ENCODE results near the gene C10orf71. TPM values are rescaled to one million over a fixed set of nuclear protein-coding genes. Genes with fewer than 3 reads are reported as not detected.

Gene C10orf71
- total RNA-seq, 1 experiment from 2014 or later = not detected

DNA sequence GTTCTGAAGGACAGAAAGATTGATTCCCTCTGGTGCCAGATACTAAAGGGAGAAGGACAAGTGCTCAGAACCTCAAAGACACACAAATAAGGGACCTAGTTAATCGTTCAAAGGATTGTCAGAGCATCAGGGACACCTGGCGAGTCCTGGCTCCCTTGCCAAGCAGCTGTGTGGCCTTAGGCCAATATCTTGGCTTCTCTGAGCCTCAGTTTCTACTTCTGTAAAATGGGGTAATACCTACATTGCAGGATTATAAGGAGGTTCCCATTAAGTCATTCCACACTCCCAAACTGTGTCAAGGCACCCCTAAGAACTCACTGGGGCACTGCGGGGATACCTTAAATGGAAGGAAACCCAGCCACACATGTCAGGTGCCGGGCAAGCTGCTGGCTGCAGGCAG is 67.5 kb downstream of the C10orf71 start:
- intact Hi-C loops (cut with micrococcal nuclease; ENCODE audit: unreplicated experiment) = no loop called here
- Mint-ChIP-seq H3K27me3 (ENCODE audit: unreplicated experiment) (peaks cover 72% of the 10 kb centered on the region), H3K9me3 (ENCODE audit: low read depth, unreplicated experiment) (no peaks in the 10 kb centered on the region), H3K4me1 (ENCODE audit: low read depth, unreplicated experiment) (no peaks in the 10 kb centered on the region), H3K36me3 (ENCODE audit: insufficient read depth, unreplicated experiment) (no peaks in the 10 kb centered on the region), H3K27ac (ENCODE audit: unreplicated experiment) (no peak overlapping the region), H3K4me3 (ENCODE audit: low read depth, unreplicated experiment) (no peak overlapping the region)
- CTCF ChIA-PET = no interaction called here
- BruUV-seq (replicated peaks) = no TSS peak
- no peak for TF ChIP-seq CTCF (IDR thresholded peaks at IDR 0.05; ENCODE audit: unreplicated experiment)
- DNase-seq = no peak

DNA sequence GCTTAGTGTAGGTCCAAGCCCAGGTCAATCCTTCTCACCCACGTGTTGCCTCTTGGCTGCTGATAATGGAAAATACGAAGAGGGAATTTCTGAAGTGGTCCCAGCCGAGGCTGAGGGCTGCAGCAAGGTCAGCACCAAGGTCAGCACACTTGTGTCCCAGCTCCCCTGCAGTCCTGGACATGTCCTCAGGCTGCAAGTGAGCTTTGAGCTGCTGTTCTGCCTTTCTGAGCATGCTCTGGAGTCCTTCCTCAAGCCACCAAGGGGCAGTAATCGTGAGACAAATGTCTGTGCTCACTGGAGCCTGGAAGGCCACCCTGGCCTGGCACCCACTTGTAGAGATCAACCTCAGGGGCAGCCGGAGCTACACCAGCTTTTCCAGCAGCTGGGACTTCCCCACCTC is 68.6 kb downstream of the C10orf71 start:
- no peak for DNase-seq
- CTCF ChIA-PET = no interaction called here
- no peak for TF ChIP-seq CTCF (IDR thresholded peaks at IDR 0.05; ENCODE audit: unreplicated experiment)
- Mint-ChIP-seq H3K27me3 (ENCODE audit: unreplicated experiment) (peaks cover 70% of the 10 kb centered on the region), H3K9me3 (ENCODE audit: low read depth, unreplicated experiment) (no peaks in the 10 kb centered on the region), H3K36me3 (ENCODE audit: insufficient read depth, unreplicated experiment) (no peaks in the 10 kb centered on the region), H3K4me1 (ENCODE audit: low read depth, unreplicated experiment) (no peaks in the 10 kb centered on the region), H3K27ac (ENCODE audit: unreplicated experiment) (no peak overlapping the region), H3K4me3 (ENCODE audit: low read depth, unreplicated experiment) (no peak overlapping the region)
- intact Hi-C loops (cut with micrococcal nuclease; ENCODE audit: unreplicated experiment) = no loop called here
- no TSS peak for BruUV-seq (replicated peaks)

- Mint-ChIP-seq H3K27ac (ENCODE audit: unreplicated experiment) (no peak overlapping the region), H3K4me3 (ENCODE audit: low read depth, unreplicated experiment) (no peak overlapping the region), H3K9me3 (ENCODE audit: low read depth, unreplicated experiment) (no peaks in the 10 kb centered on the region), H3K4me1 (ENCODE audit: low read depth, unreplicated experiment) (no peaks in the 10 kb centered on the region), H3K27me3 (ENCODE audit: unreplicated experiment) (peaks cover 65% of the 10 kb centered on the region), H3K36me3 (ENCODE audit: insufficient read depth, unreplicated experiment) (no peaks in the 10 kb centered on the region)
- TF ChIP-seq CTCF (IDR thresholded peaks at IDR 0.05; ENCODE audit: unreplicated experiment) = no peak
- intact Hi-C loops (cut with micrococcal nuclease; ENCODE audit: unreplicated experiment) = no loop called here
- no TSS peak for BruUV-seq (replicated peaks)
- CTCF ChIA-PET = no interaction called here
- DNase-seq = no peak
Measured at GRCh38 chr10:49368256-49368655, 69.3 kb downstream of the C10orf71 start.

GRCh38 chr10:49369216-49370162 is 70.5 kb downstream of the C10orf71 start:
- intact Hi-C loops (cut with micrococcal nuclease; ENCODE audit: unreplicated experiment) = no loop called here
- CTCF ChIA-PET = interaction anchor here (0.7 kb wide), 1 partner anchor 10 kb away, joined by 3 read pairs; no protein-coding TSS in a partner anchor
- H3K36me3 Mint-ChIP-seq (ENCODE audit: insufficient read depth, unreplicated experiment) = no peaks in the 10 kb centered on the region
- DNase-seq = no peak
- H3K27ac Mint-ChIP-seq (ENCODE audit: unreplicated experiment) = no peak overlapping the region
- TF ChIP-seq CTCF (IDR thresholded peaks at IDR 0.05; ENCODE audit: unreplicated experiment) = no peak
- H3K27me3 Mint-ChIP-seq (ENCODE audit: unreplicated experiment) = peaks cover 66% of the 10 kb centered on the region
- H3K9me3 Mint-ChIP-seq (ENCODE audit: low read depth, unreplicated experiment) = no peaks in the 10 kb centered on the region
- no TSS peak for BruUV-seq (replicated peaks)
- H3K4me1 Mint-ChIP-seq (ENCODE audit: low read depth, unreplicated experiment) = no peaks in the 10 kb centered on the region
- H3K4me3 Mint-ChIP-seq (ENCODE audit: low read depth, unreplicated experiment) = no peak overlapping the region
